SK-N-SH treated with all-trans-retinoic acid at 6 μM for 48 hours (cell line): ENCODE results near the gene CCDC89.

Source experiments
- ESRRG ChIP-seq: fragments of 250-450 bp; sonication (Bioruptor Pico); IDR thresholded peaks from 2 replicates; pipeline ENCODE4 v1.6.1; 2021; ENCODE audit warnings: mild to moderate bottlenecking
- POU6F1 ChIP-seq: fragments of 250-450 bp; sonication (Bioruptor Pico); IDR thresholded peaks from 2 replicates; pipeline ENCODE4 v1.8.0; 2021; ENCODE audit warnings: low read depth, mild to moderate bottlenecking, moderate library complexity, borderline replicate concordance

- TF ChIP-seq POU6F1 (CRISPR knock-in tag) (no peak), ESRRG (no peak)
These were observed 24.1 kb upstream of the CCDC89 start for GRCh38 chr11:85709941-85710702.
